Embryonic facial prominence (tissue), 1 donor: Measurements from ENCODE around the gene C6orf136.

Experiments used
- DNase-seq: peaks from one replicate; pipeline ENCODE4 v3.0.0-alpha.2; 2016; ENCODE audit errors: extremely low spot score

C6orf136 gene

DNA sequence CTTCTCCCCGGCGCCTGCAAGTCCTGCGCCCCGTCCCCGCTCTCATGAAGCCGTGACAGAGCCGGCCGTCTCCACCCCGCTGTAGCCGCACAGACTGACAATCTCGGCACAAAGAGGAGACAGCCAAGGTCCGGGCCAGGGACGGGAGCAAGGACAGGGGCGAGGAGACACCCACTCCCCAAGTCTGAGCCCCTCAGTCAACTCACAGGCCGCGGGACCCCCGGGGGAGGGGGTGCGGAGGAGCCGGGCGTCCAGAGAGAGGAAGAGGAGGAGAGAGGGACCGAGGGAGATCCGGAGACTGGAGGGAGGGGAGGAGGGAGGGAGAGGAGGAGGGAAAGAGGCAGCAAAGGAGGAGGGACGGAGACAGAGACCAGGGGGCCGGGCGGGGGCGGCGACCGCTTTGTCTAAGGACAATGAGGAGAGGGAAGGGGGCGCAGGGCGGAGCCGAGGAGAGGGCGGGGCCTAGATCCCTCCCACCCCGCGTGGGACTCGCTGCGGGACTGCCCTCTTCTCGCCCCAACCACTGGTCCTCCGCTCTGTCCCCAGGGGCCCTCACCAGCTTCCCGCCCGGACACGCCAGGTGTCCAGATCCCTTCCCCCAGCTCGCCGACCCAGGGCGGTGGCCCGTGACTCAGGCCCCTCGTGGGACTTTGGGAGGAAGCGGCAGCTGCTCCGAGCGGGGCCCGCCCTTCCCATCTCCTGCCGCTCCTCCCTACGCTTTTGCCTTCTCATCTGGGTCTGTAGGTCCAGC, 40.1 kb downstream of the C6orf136 start:
- peak; percentile 88 for DNase-seq

DNA sequence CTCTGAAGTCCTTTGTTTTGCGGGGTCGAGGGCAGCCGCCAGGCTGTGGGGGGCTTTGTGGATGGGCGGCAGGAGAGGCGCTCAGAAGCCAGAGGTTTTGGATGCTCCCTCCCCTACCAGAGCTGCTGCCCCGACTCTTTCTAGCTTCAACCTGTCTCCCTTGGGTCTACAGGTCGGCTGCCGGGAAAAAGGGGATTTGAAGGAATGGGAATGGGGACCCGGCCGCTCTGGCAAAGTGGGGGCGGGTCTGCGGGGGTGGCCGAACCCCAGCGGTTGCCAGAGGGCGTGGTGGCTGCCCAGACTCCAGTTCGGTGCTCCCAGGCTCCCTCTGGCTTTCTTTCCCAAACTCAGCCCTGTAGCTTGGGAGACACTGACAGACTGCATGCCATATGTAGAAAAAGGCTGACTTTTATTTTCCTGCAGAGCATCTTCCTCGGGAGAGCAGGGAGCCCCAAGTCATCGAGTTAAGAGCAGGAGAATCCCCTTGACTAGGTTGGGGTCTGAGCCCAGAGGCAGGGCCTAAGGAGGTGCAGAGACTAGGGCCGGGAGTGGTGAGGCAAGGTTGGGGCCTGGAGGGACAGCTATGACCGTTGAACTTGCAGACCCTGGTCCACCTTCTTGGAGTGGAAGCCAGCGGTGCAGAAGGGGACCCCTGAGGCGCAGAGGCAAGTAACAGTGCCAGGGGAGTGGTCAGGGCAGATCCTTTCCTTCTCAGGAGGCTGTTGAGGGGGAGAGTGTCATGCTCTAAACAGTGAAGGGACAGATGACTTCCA, 40.9 kb downstream of the C6orf136 start:
- no peak for DNase-seq

DNA sequence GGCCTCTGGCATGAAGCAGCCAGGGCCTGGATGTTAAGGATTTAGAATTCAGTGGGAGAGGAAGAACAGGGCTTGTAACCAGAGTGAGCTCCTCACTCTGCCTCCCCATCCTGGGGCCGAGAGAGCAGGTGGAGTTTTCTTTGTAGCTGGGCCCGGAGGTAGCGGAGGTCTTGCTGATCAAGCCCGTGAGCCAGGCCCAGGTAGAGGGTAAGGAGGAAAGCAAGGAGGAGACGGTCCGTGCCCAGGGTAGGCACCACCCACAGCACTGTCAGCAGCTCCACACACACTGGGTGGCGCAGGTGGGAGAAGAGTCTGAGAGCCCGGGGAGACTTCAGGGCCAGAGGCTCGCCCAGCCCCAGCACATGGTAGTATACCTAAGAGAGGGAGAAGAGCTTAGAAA, 41.6 kb downstream of the C6orf136 start:
- no peak for DNase-seq

DNA sequence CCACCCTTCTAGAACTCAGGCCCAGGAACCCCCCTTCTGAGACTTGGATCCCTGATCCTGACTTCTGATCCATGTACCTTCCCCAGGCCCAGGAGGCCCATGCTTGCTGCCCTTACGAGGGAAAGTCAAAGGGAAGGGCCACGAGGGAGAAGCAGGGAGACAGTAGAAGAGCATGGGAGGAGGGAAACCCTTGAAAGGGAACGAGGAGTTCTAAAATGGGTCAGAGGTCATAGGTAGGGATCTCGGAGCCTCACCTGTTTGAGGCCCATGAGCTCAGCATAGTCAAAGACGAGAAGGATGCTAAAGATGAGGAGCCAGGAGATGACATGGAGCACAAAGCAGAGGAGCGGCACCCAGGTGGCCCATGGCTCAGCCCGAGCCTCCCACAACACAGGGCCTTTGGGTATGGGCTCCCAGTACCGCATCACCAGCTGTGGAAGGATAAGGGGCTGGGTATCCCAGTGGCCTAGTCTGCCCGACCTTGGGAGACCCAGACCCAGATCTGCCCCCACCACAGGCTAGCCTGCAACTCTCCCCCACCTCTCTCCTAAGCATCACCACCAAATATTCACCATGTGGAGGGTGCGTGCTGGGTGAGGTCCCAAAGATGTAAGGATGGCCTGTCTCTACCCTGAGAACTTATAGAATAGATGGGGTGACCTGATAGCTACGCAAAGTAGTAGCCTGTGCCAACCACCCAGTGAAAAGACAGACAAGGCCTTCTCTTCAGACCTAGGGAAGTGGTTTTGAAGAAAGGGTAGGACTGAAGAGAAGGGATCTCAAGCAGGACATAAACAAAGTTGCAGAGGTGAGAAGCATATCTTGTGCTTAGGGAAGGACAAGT, 42.3 kb downstream of the C6orf136 start:
- DNase-seq = no peak

DNA sequence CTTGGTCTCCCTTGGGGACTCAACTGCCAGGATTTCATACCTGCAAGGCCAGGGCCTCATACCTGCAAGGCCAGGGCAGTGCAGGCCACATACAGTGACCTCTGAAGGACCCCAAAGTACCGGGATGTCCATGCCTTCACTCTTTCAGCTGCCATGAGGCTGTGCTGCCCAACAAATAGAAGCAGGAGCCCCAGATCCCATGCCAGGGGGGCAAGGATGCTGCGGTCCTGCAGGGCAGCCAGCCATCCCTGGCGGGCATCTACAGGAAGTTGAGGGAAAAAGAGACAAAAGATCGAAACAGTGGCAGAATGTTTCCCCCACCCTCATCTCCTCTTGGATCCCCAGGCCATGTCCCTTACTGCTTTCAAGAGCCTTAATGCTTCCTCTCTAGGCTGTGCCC, 43.1 kb downstream of the C6orf136 start:
- DNase-seq = no peak

DNA sequence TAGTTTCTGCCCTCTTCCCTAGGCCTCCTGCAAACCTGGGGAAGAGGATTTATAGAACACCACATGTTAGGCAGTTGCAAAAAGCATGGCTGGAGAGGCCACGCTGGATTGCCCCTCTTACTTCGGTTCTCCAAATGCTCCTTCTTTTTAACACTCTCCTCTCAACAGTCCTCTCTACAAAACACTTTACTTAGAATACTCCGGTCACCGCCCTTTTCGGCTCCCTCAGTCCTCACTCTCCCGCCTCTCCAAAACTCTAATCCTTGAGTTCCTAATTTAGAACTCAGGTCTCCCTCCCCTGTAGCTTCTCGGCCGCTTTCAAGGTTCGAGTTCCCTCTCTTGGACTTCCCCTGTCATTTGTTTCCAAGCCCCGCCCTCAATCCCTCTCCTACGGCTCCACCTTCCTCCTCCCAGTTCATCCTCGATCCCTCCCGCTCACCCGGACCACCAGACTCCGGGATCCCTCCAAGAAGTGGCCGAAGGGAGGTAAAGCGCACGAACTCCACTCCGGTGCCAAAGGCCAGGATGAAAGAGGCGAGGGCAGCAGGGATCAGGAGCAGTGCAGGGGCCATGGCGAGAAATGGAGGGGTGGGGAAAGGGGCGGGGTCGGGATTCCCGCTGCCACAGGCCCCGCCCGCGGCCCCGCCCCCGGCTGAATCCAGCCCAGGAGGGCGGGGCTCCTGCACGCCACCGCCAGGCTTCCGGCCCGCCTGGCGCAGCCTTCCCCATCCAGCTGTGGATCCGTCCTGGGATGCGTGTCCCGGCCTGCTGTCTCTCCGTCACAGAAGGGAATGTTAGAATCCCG, 43.7 kb downstream of the C6orf136 start, which contains the start of gene NRM:
NRM (minus strand) TSS at position 582 of the 805 bp plus-strand sequence; CDS start at position 572, 10 bp downstream.
- peak; percentile 75 for DNase-seq

DNA sequence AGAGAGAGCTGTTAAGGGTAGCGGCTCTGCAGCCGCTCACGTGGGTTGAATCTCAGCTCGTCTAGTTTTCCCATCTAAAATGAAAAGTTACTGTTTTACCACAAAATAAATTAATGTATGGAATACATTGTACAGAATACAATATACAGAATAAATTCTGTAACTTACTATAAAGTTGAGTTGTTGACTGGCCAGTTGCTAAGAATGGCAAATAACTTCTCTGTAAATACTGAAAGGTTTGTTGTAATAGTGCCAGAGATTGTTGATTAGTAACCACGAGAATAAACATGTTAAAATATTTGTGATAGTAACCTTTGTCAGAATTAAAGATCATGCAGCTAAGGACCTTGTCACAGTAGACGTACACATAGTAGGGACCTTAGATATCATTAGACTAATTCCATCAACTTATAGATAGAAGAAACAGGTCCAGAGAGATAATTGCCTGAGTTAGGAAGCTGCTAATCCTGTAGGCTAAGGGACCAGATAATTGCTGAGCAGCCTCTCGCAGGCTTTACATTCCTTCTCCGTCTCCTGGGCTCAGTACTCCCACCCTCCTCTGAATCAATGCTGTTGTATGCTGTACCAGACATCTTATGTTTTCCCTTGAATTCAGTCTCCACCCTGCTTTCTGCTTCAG, 44.4 kb downstream of the C6orf136 start:
- no peak for DNase-seq

DNA sequence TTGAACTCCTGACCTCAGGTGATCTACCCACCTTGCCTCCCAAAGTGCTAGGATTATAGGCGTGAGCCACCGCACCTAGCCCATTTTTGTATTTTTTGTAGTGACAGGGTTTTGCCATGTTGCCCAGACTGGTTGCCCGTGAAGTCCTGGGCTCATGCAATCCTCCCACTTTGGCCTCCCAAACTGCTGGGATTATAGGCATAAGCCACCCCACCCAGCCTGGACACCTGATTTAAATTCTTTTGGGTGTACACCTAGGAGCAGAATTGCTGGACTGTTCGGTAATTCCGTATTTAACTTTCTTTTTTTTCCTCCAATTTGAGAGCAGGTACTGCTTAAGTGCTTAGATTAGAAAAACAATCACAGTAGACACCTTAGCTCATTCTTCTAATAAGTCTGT, 49.5 kb downstream of the C6orf136 start:
- DNase-seq = no peak

DNA sequence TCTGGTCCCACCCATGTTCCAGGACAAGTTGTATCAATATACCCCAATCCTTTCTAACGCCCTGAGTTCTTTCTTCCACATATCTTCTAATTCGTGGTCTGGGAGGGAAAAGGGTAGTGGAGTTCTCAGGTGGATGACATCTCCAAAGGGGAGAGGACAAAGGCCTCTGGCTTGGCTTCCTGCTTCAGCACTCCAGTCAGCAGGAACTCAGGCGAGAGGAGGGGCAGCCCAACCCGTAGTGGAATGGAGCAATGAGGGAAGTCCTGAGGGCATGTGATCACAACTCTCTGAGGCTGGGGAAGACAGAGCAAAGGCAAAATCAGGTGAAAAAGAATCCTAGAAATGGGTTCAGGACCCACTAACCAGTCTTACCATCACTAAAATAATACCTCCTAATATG, 53.4 kb downstream of the C6orf136 start:
- no peak for DNase-seq
